GM12878 (cell line): ENCODE measurements around the gene PHACTR3. TPM values are rescaled to one million over a fixed set of nuclear protein-coding genes. Genes with fewer than 3 reads are reported as not detected.

ENCODE experiments used
- ATAC-seq: fragments of 200-7000 bp; cut with Tn5 transposase; 3 replicates; pipeline ENCODE4 v1.9.1; 2020; ENCODE audit warnings: mild to moderate bottlenecking, moderate library complexity
- BruUV-seq: library from RNA; stranded (reverse); fragments of 400-500 nt; replicated peaks from 2 replicates; lab custom pipeline; 2021; lab: Mats Ljungman, UMichigan
- CTCF ChIA-PET: fragments of 300-600 bp; sonication (Branson Sonifier 250); formaldehyde crosslinking; extraction: SDS; loops from one replicate; lab custom pipeline; 2021; ENCODE audit warnings: inconsistent platforms; lab: Yijun Ruan, JAX
- POLR2A ChIA-PET: fragments of 350-600 bp; formaldehyde crosslinking; extraction: SDS; loops from one replicate; lab custom pipeline; 2021; ENCODE audit warnings: inconsistent platforms; lab: Charles Lee
- RAD21 ChIA-PET: fragments of 300-600 bp; sonication (Branson Sonifier 250); formaldehyde crosslinking; loops from one replicate; lab custom pipeline; 2023; ENCODE audit warnings: antibody characterized with exemption; ENCODE audit not compliant: unreplicated experiment; lab: Charles Lee
- SMC1A ChIA-PET: fragments of 300-600 bp; sonication (Branson Sonifier 250); formaldehyde crosslinking; loops from one replicate; lab custom pipeline; 2023; ENCODE audit not compliant: unreplicated experiment, uncharacterized antibody; lab: Charles Lee
- DNase-seq: peaks from one replicate; pipeline ENCODE4 v3.0.0-alpha.2; 2011; ENCODE audit warnings: low read depth, low spot score
- FAIRE-seq: peaks from 3 replicates; lab custom pipeline; 2011; peaks lifted over from hg19 to GRCh38; lab: Jason Lieb, UNC
- H2AFZ ChIP-seq: 2 replicates; pipeline ENCODE4 v1.6.0; 2011; ENCODE audit warnings: low read depth, low read length, control low read depth; ENCODE audit not compliant: control insufficient read depth
- H3K27ac ChIP-seq: 2 replicates; pipeline ENCODE4 v1.5.1; 2011; ENCODE audit warnings: control low read depth; ENCODE audit not compliant: control insufficient read depth, insufficient read depth
- H3K27me3 ChIP-seq, 2 experiments: replicated peaks in 1 of 2; 2 replicates each; pipeline versions ENCODE4 v1.6.0 to v1.6.1; 2011; ENCODE audit warnings: low read length in 1 of 2; ENCODE audit not compliant: control insufficient read depth in 2 of 2, insufficient read depth in 2 of 2
- H3K36me3 ChIP-seq, 2 experiments: 2 replicates each; pipeline ENCODE4 v1.5.1; 2011; ENCODE audit warnings: low read length in 1 of 2; ENCODE audit not compliant: control insufficient read depth in 2 of 2, insufficient read depth in 2 of 2
- H3K4me1 ChIP-seq: 2 replicates; pipeline ENCODE4 v1.6.1; 2011; ENCODE audit warnings: mild to moderate bottlenecking, low read length, moderate library complexity, mixed read lengths; ENCODE audit not compliant: control insufficient read depth, insufficient read depth
- H3K4me2 ChIP-seq: 2 replicates; pipeline ENCODE4 v1.6.0; 2011; ENCODE audit warnings: control low read depth; ENCODE audit not compliant: control insufficient read depth, insufficient read depth
- H3K4me3 ChIP-seq: fragments of 200-600 bp; sonication (generic); 2 replicates; pipeline ENCODE4 v1.5.1; 2016
- H3K79me2 ChIP-seq: 2 replicates; pipeline ENCODE4 v1.6.0; 2011; ENCODE audit warnings: low read length; ENCODE audit not compliant: control insufficient read depth, insufficient read depth
- H3K9ac ChIP-seq: 2 replicates; pipeline ENCODE4 v1.8.0; 2011; ENCODE audit warnings: low read length, control low read depth, mixed read lengths; ENCODE audit not compliant: control insufficient read depth, insufficient read depth
- H3K9me3 ChIP-seq: replicated peaks from 3 replicates; pipeline ENCODE4 v1.5.1; 2011; ENCODE audit warnings: mild to moderate bottlenecking, low read length; ENCODE audit not compliant: control insufficient read depth, insufficient read depth
- H4K20me1 ChIP-seq: 2 replicates; pipeline ENCODE4 v1.6.0; 2011; ENCODE audit not compliant: control insufficient read depth, insufficient read depth
- ATF7 ChIP-seq: fragments of 450-650 bp; IDR thresholded peaks from 2 replicates; pipeline ENCODE4 v1.6.1; 2016; ENCODE audit warnings: low read depth, mild to moderate bottlenecking
- BCL11A ChIP-seq: IDR thresholded peaks from 2 replicates; pipeline ENCODE4 v1.6.1; 2011; ENCODE audit warnings: low read depth, low read length
- BHLHE40 ChIP-seq, 2 experiments: fragments of 450-650 bp in 1 of 2; IDR thresholded peaks; 2 replicates each; pipeline ENCODE4 v1.6.1; 2011 to 2017; ENCODE audit warnings: low read depth in 2 of 2, borderline replicate concordance in 1 of 2, improper control_type of control experiment in 1 of 2, low read length in 1 of 2, mild to moderate bottlenecking in 1 of 2
- CBX3 ChIP-seq: fragments of 200-600 bp; sonication (generic); IDR thresholded peaks from 2 replicates; pipeline ENCODE4 v1.6.1; 2016; ENCODE audit warnings: low read depth, borderline replicate concordance
- E4F1 ChIP-seq: fragments of 450-650 bp; IDR thresholded peaks from 2 replicates; pipeline ENCODE4 v1.6.1; 2018; ENCODE audit warnings: borderline replicate concordance, mild to moderate bottlenecking; ENCODE audit not compliant: partially characterized antibody
- KDM1A ChIP-seq: fragments of 200-600 bp; sonication (generic); IDR thresholded peaks from 2 replicates; pipeline ENCODE4 v1.6.1; 2016; ENCODE audit warnings: borderline replicate concordance
- REST ChIP-seq: IDR thresholded peaks from 2 replicates; pipeline ENCODE4 v1.6.1; 2012; ENCODE audit warnings: mild to moderate bottlenecking, low read depth, low read length
- SUPT20H ChIP-seq: IDR thresholded peaks from 2 replicates; pipeline ENCODE4 v1.6.1; 2011; ENCODE audit warnings: low read depth, mild to moderate bottlenecking, low read length, moderate library complexity, borderline replicate concordance; ENCODE audit not compliant: control insufficient read depth
- WGBS: methylation state at CpG from one replicate; pipeline ENCODE4 v1.1.6; 2016; ENCODE audit warnings: low lambda C conversion rate; ENCODE audit not compliant: insufficient replicate concordance, insufficient coverage; ENCODE audit errors: missing lambda C conversion rate; 5-methylcytosine and 5-hydroxymethylcytosine counted together
- in situ Hi-C: fragments of 300-500 bp; cut with MboI; formaldehyde crosslinking; loops from 9 replicates; pipeline ENCODE4 v1.14.3; 2018; ENCODE audit warnings: mixed read lengths
- intact Hi-C: fragments of 100-400 bp; cut with micrococcal nuclease; formaldehyde crosslinking; loops from one replicate; pipeline ENCODE4 v1.14.2; 2022; ENCODE audit not compliant: unreplicated experiment
- polyA plus RNA-seq, 11 experiments: library from polyadenylated mRNA; depleted of rRNA in 4 of 11; unstranded in 6 of 11; stranded (reverse) in 5 of 11; fragments of >200 nt; fragmentation: Nextera tagmentation in 4 of 11; fragmentation: Illumina TruSeq in 1 of 11; extraction: Ambion mirVana in 4 of 11; extraction: Trizol in 1 of 11; gene quantifications; 1 replicate in 1 of 11; 2 replicates in 10 of 11; pipeline versions ENCODE4 v1.2.1 to v1.2.3, GENCODE V29; 2011 to 2016; ENCODE audit warnings: inconsistent platforms in 2 of 11, missing spikeins in 2 of 11, low read depth in 1 of 11
- total RNA-seq, 4 experiments: library from RNA; depleted of rRNA in 3 of 4; stranded (reverse); fragments of >200 nt in 3 of 4; fragmentation: Illumina TruSeq in 1 of 4; extraction: Trizol in 1 of 4; gene quantifications; 2 replicates each; pipeline versions ENCODE4 v1.2.1 to v1.2.3, GENCODE V29; 2013 to 2021

PHACTR3 gene
- total and polyA plus RNA-seq, 10 of the 15 experiments (the other 5 are each of a cell fraction or from before 2014, with no cell fraction given): 0.17 to 2.7 (median 0.27) TPM; not detected in 1

GRCh38 chr20:59765599-59766177, 161.3 kb downstream of the PHACTR3 start:
- TF ChIP-seq BCL11A: no peak
- TF ChIP-seq ATF7: no peak
- TF ChIP-seq REST: peak; percentile 92
- Histone ChIP-seq H3K4me3 (no peak overlapping the region), H4K20me1 (no peaks in the 10 kb centered on the region), H3K9ac (no peak overlapping the region), H3K79me2 (no peaks in the 10 kb centered on the region), H2AFZ (no peak overlapping the region), H3K4me2 (no peak overlapping the region), H3K27me3 (no peaks in the 10 kb centered on the region), H3K4me1 (no peaks in the 10 kb centered on the region; the same call in 1 of the 2 replicates), H3K36me3 (no peaks in the 10 kb centered on the region), H3K27ac (no peak overlapping the region), H3K9me3 (no peaks in the 10 kb centered on the region)
- BruUV-seq: no TSS peak
- no peak for FAIRE-seq
- RAD21 ChIA-PET: no interaction called here
- SMC1A ChIA-PET: no interaction called here
- WGBS: 38% methylated on average over 4 of the region's 4 CpGs
- no peak for DNase-seq
- no peak for ATAC-seq
- CTCF ChIA-PET: no interaction called here
- intact Hi-C loops (no loop called here), in situ Hi-C loops (no loop called here)
- POLR2A ChIA-PET: no interaction called here

GRCh38 chr20:59767656-59768055, 163.3 kb downstream of the PHACTR3 start:
- ChIA-PET POLR2A (no interaction called here), CTCF (no interaction called here), RAD21 (no interaction called here), SMC1A (no interaction called here)
- in situ Hi-C loops (no loop called here), intact Hi-C loops (no loop called here)
- TF ChIP-seq SUPT20H (no peak), KDM1A (no peak), CBX3 (no peak), E4F1 (peak; percentile 12), BHLHE40 (IDR thresholded peaks at IDR 0.05; ENCODE audit: borderline replicate concordance in 1 of 2, low read depth in 2 of 2, low read length in 1 of 2) (no peak)
- BruUV-seq: no TSS peak
- Histone ChIP-seq H3K4me1 (no peaks in the 10 kb centered on the region; the same call in 1 of the 2 replicates), H3K4me3 (no peak overlapping the region), H3K79me2 (no peaks in the 10 kb centered on the region), H2AFZ (no peak overlapping the region), H3K9me3 (no peaks in the 10 kb centered on the region), H3K27ac (no peak overlapping the region), H3K27me3 (no peaks in the 10 kb centered on the region), H3K36me3 (no peaks in the 10 kb centered on the region), H3K9ac (no peak overlapping the region), H3K4me2 (no peak overlapping the region), H4K20me1 (no peaks in the 10 kb centered on the region)
- FAIRE-seq (peak; percentile 88), ATAC-seq (no peak), DNase-seq (no peak)
